Measurements from ENCODE around the gene ARGLU1. TPM values are rescaled to one million over a fixed set of nuclear protein-coding genes. Genes with fewer than 3 reads are reported as not detected.

ARGLU1 gene
- total RNA-seq, 4 donors from 2014 or later, result 95.4 to 233 (median 126) TPM

DNA sequence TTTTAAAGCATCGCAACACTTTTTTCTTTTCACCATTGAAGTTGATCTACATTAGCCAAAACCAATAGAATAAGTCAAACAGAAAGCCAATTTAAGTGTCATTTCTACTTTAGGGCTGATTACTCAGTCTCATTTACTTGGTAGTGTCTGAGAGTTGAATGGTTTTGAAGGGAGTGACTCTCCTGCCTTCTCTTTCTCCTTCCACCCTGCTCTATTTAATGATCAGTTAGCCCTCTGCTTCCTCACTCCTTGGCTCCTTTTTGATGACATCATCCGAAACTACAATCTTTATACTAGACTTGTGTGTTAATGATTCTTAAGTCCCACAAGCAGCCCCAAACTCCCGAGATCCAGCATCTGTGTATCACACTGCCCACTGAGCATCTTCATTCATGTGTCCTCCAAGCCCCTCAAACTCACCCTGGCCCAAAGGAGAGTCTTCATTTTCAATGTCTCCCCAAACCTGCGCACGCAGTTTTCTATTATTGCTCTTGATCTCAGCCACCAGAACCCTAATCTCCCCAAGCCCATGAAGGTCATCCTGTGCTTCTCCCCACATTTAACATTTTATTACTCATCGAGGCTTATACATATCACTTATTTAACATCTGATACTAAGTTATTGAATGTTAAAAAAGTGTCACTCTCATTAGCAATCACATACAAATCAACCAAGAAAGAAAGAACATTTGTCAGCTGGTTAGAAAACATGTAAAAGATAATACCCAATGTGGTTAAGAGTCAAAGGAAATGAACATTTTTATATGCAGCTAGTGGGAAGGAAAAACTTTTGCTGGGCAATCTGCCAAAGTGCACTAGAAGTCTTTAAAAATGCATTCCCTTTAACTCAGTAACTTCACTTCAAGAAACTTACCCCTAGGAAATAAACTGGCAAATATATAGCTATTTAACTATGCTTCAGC is 32.2 kb upstream of the ARGLU1 start:
- no peaks in the 10 kb centered on the region for H3K4me1 ChIP-seq
- H3K36me3 ChIP-seq, result no peaks in the 10 kb centered on the region
- no peak overlapping the region for H3K27ac ChIP-seq
- no peak for DNase-seq
- H3K4me3 ChIP-seq, result no peak overlapping the region
- no peaks in the 10 kb centered on the region for H3K27me3 ChIP-seq
- no peak for TF ChIP-seq CTCF (IDR thresholded peaks at IDR 0.05)
- no peak for TF ChIP-seq POLR2A (IDR thresholded peaks at IDR 0.05)
- no peaks in the 10 kb centered on the region for H3K9me3 ChIP-seq

DNA sequence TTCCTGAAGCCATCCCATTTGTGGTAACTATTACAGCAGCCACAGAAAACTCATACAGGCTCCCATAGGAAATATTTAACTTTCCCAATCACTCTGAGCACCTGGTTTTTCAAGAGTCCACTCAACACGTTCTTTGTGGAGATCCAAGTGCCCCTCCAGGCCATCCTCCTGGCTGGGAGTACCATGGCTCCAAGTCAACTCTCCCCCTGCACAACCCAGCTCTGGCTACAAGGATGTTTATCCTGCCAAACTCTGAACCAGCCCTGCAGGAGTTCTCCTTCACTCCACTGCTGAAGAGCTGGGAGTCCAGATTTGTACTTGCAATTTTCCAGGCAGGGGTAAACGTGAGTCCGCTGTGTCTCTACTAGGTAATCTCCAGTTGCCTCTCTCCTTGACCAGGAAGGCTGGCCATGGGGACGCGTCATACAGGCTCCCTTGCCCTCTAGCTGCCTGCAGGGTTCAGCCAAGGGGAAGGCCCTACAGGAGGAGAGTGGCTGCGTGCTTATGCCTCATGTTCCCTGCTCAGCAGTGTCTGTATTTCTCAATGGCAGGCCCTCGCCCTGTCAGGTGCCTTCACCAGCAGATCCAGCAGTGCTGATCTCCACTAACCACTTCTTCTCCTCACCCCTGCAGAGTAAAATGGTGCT is 29.9 kb upstream of the ARGLU1 start:
- Histone ChIP-seq H3K4me1 (no peaks in the 10 kb centered on the region), H3K27ac (no peak overlapping the region), H3K27me3 (no peaks in the 10 kb centered on the region), H3K36me3 (no peaks in the 10 kb centered on the region), H3K4me3 (no peak overlapping the region), H3K9me3 (no peaks in the 10 kb centered on the region)
- no peak for TF ChIP-seq POLR2A (IDR thresholded peaks at IDR 0.05)
- no peak for TF ChIP-seq CTCF (IDR thresholded peaks at IDR 0.05)
- DNase-seq, result no peak

DNA sequence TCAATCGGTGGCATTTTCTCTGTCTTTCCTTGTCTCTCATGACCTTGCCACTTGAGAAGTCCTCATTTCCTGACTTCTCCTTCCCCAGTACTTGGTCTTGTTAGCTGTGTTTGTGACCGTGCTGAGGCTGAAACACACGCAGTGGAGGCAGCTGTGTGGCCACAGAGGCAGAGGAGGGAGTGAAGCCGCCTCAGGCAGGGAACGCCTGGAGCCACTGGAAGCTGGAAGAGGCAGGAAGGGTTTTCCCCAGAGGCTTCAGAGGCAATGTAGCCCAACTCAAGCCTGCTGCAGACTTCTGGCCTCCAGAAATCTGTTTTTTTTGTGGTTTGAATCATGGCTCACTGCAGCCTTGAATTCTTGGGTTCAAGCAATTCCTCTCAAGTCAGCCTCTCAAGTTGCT is 29.2 kb upstream of the ARGLU1 start:
- no peak for DNase-seq

GRCh38 chr13:106596275-106596937 is 28.5 kb upstream of the ARGLU1 start:
- Histone ChIP-seq H3K9me3 (no peaks in the 10 kb centered on the region), H3K27ac (no peak overlapping the region), H3K4me1 (no peaks in the 10 kb centered on the region)

More for the DNA sequence above, 29.2 kb upstream of the ARGLU1 start:
- no peaks in the 10 kb centered on the region for H3K36me3 ChIP-seq
- H3K27ac ChIP-seq, result no peak overlapping the region
- H3K27me3 ChIP-seq, result no peaks in the 10 kb centered on the region
- H3K4me1 ChIP-seq, result no peaks in the 10 kb centered on the region
- H3K4me3 ChIP-seq, result no peak overlapping the region
- no peaks in the 10 kb centered on the region for H3K9me3 ChIP-seq
- no peak for TF ChIP-seq POLR2A (IDR thresholded peaks at IDR 0.05)
- no peak for TF ChIP-seq CTCF (IDR thresholded peaks at IDR 0.05)

More at GRCh38 chr13:106596275-106596937, 28.5 kb upstream of the ARGLU1 start:
- Histone ChIP-seq H3K4me3 (no peak overlapping the region), H3K36me3 (no peaks in the 10 kb centered on the region), H3K27me3 (no peaks in the 10 kb centered on the region)
- DNase-seq, result no peak
- TF ChIP-seq CTCF (IDR thresholded peaks at IDR 0.05) (no peak), POLR2A (IDR thresholded peaks at IDR 0.05) (no peak)
